Body of pancreas (tissue), 4 donors: ENCODE results near the gene SLC16A1. TPM values are rescaled to one million over a fixed set of nuclear protein-coding genes. Genes with fewer than 3 reads are reported as not detected.
"Not testable (repeated sequence)": the region's sequence is repeated elsewhere in the genome, so short reads cannot be mapped to it uniquely, and the experiment has no call there.

ENCODE experiments used
- ATAC-seq: fragments of 150-250 bp; one replicate; pipeline ENCODE4 v1.9.1; 2016
- DNase-seq, 4 donors: peaks; one replicate each; pipeline ENCODE4 v3.0.0-alpha.2; 2019
- H3K27ac ChIP-seq, 4 donors: fragments of 200-600 bp; sonication (generic); 1 replicate in 3 of 4; 2 replicates in 1 of 4; pipeline versions ENCODE4 v1.5.1 to v1.6.1; 2016 to 2019; ENCODE audit warnings: mild to moderate bottlenecking in 1 of 4, mixed read lengths in 1 of 4, moderate library complexity in 1 of 4
- H3K27me3 ChIP-seq, 2 donors: fragments of 200-600 bp; sonication (generic); one replicate each; pipeline ENCODE4 v1.6.0; 2016; ENCODE audit warnings: mild to moderate bottlenecking in 1 of 2
- H3K36me3 ChIP-seq, 2 donors: fragments of 200-600 bp; sonication (generic); replicated peaks in 1 of 2; 2 replicates each; pipeline ENCODE4 v1.5.1; 2016; ENCODE audit warnings: low read depth in 2 of 2; ENCODE audit not compliant: insufficient read depth in 1 of 2
- H3K4me1 ChIP-seq: fragments of 200-600 bp; sonication (generic); one replicate; pipeline ENCODE4 v1.6.0; 2016
- H3K4me3 ChIP-seq, 2 donors: fragments of 200-600 bp; sonication (generic); 1 replicate in 1 of 2; 2 replicates in 1 of 2; pipeline ENCODE4 v1.5.1; 2016 to 2019
- H3K9me3 ChIP-seq, 3 donors: fragments of 200-600 bp; sonication (generic); 1 replicate in 2 of 3; 2 replicates in 1 of 3; pipeline ENCODE4 v1.5.1; 2016
- CTCF ChIP-seq, 7 experiments: fragments of 450-650 bp in 4 of 7; fragments of 200-600 bp in 3 of 7; sonication (generic) in 3 of 7; IDR thresholded peaks; one replicate each; pipeline ENCODE4 v1.5.1; 2016 to 2019; ENCODE audit warnings: antibody characterized with exemption in 7 of 7
- POLR2A ChIP-seq, 3 donors: fragments of 450-650 bp; IDR thresholded peaks; one replicate each; pipeline ENCODE4 v1.6.1; 2016; ENCODE audit warnings: antibody characterized with exemption in 3 of 3, mild to moderate bottlenecking in 2 of 3
- WGBS, 2 donors: methylation state at CpG; one replicate each; pipeline ENCODE4 v1.1.5; 2017; 5-methylcytosine and 5-hydroxymethylcytosine counted together
- intact Hi-C: fragments of 100-400 bp; cut with DNase I; formaldehyde crosslinking; loops from one replicate; pipeline ENCODE4 v1.15.1; 2023
- total RNA-seq, 2 donors: library from RNA; depleted of rRNA; stranded (reverse); fragments of >200 nt; gene quantifications; one replicate each; pipeline ENCODE4 v1.1.0, GENCODE V29; 2016

The SLC16A1 gene
- total RNA-seq, 2 donors from 2014 or later = 2.9 to 3.3 TPM

- Histone ChIP-seq H3K9me3 (peaks cover 0 to 7% (median 0%) of the 10 kb centered on the region in 3 donors), H3K27me3 (no peaks in the 10 kb centered on the region), H3K4me1 (no peaks in the 10 kb centered on the region), H3K36me3 (no peaks in the 10 kb centered on the region), H3K4me3 (no peak overlapping the region), H3K27ac (no peak overlapping the region)
- intact Hi-C loops = no loop called here
- no peak for ATAC-seq
- no peak for DNase-seq
- WGBS, 2 donors = 50 to 55% methylated on average over 2 of the region's 2 CpGs
- TF ChIP-seq CTCF (IDR thresholded peaks at IDR 0.05) (no peak), POLR2A (IDR thresholded peaks at IDR 0.05) (no peak)
Measured at GRCh38 chr1:112889052-112889768, 66.8 kb downstream of the SLC16A1 start.

- DNase-seq (no peak), ATAC-seq (no peak)
- TF ChIP-seq POLR2A (IDR thresholded peaks at IDR 0.05) (no peak), CTCF (IDR thresholded peaks at IDR 0.05) (no peak)
- intact Hi-C loops = no loop called here
- no peak overlapping the region for H3K4me3 ChIP-seq
- no peaks in the 10 kb centered on the region for H3K36me3 ChIP-seq
- peaks cover 0 to 4% (median 0%) of the 10 kb centered on the region in 3 donors for H3K9me3 ChIP-seq
- H3K27me3 ChIP-seq = no peaks in the 10 kb centered on the region
- no peaks in the 10 kb centered on the region for H3K4me1 ChIP-seq
- 50 to 66% methylated on average over 2 of the region's 2 CpGs for WGBS, 2 donors
- H3K27ac ChIP-seq = no peak overlapping the region
Measured at GRCh38 chr1:112888630-112889029, 67.4 kb downstream of the SLC16A1 start.

GRCh38 chr1:112887599-112888283 is 68.3 kb downstream of the SLC16A1 start:
- H3K4me3 ChIP-seq = no peak overlapping the region
- H3K36me3 ChIP-seq = no peaks in the 10 kb centered on the region
- no peaks in the 10 kb centered on the region for H3K9me3 ChIP-seq
- no peaks in the 10 kb centered on the region for H3K4me1 ChIP-seq
- intact Hi-C loops = no loop called here
- H3K27me3 ChIP-seq = no peaks in the 10 kb centered on the region
- H3K27ac ChIP-seq = no peak overlapping the region
- DNase-seq = no peak
- no peak for TF ChIP-seq CTCF (IDR thresholded peaks at IDR 0.05)
- no peak for TF ChIP-seq POLR2A (IDR thresholded peaks at IDR 0.05)
- ATAC-seq = no peak
- WGBS, 2 donors = 91 to 94% methylated on average over 3 to 10 of the region's 10 CpGs

- not testable (repeated sequence) for H3K27ac ChIP-seq, H3K27me3 ChIP-seq, H3K36me3 ChIP-seq, H3K4me3 ChIP-seq, H3K4me1 ChIP-seq, DNase-seq, ATAC-seq, H3K9me3 ChIP-seq
- WGBS, 2 donors = 66 to 83% methylated on average over 4 to 5 of the region's 5 CpGs
- intact Hi-C loops = loop anchor here (5.0 kb wide), 1 partner anchor 157 kb away; no protein-coding TSS in a partner anchor
Measured at GRCh38 chr1:112884996-112885395, 71.0 kb downstream of the SLC16A1 start.

- no peak overlapping the region for H3K27ac ChIP-seq
Measured at GRCh38 chr1:112882271-112882744, 73.7 kb downstream of the SLC16A1 start.

More at GRCh38 chr1:112882271-112882744, 73.7 kb downstream of the SLC16A1 start:
- H3K4me3 ChIP-seq = no peak overlapping the region
- 66 to 67% methylated on average over 3 to 4 of the region's 4 CpGs for WGBS, 2 donors
- no peak for TF ChIP-seq CTCF (IDR thresholded peaks at IDR 0.05)
- no peak for TF ChIP-seq POLR2A (IDR thresholded peaks at IDR 0.05)
- no peak for ATAC-seq
- no peaks in the 10 kb centered on the region for H3K36me3 ChIP-seq
- H3K9me3 ChIP-seq = no peaks in the 10 kb centered on the region
- no peak for DNase-seq
- intact Hi-C loops = loop anchor here (5.0 kb wide), 1 partner anchor 160 kb away; no protein-coding TSS in a partner anchor
- H3K4me1 ChIP-seq = no peaks in the 10 kb centered on the region
- no peaks in the 10 kb centered on the region for H3K27me3 ChIP-seq
